Stimulated activated CD4-positive, alpha-beta T cell treated with anti-CD3 and anti-CD28 coated beads, Interleukin-2, amount 100 ng/mL, for 24 hours (primary cell): ENCODE data around the gene RAB22A.

Experiments used
- DNase-seq, 2 donors: peaks; one replicate each; pipeline ENCODE4 v3.0.0-alpha.2; 2020

The RAB22A gene, protein sequence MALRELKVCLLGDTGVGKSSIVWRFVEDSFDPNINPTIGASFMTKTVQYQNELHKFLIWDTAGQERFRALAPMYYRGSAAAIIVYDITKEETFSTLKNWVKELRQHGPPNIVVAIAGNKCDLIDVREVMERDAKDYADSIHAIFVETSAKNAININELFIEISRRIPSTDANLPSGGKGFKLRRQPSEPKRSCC

GRCh38 chr20:58309591-58310290 lies at the start of gene RAB22A:
Gene RAB22A, plus strand, starts transcription at chr20:58309715. Its CDS starts 262 bp downstream, at chr20:58309977.
- peak; percentile 82 to 83 for DNase-seq

- no peak for DNase-seq
Observed at GRCh38 chr20:58260006-58260405, 49.5 kb upstream of the RAB22A start.

- DNase-seq: no peak
Observed at GRCh38 chr20:58261660-58262059, 47.9 kb upstream of the RAB22A start.

- no peak for DNase-seq
Observed at GRCh38 chr20:58264271-58264670, 45.2 kb upstream of the RAB22A start.

DNA sequence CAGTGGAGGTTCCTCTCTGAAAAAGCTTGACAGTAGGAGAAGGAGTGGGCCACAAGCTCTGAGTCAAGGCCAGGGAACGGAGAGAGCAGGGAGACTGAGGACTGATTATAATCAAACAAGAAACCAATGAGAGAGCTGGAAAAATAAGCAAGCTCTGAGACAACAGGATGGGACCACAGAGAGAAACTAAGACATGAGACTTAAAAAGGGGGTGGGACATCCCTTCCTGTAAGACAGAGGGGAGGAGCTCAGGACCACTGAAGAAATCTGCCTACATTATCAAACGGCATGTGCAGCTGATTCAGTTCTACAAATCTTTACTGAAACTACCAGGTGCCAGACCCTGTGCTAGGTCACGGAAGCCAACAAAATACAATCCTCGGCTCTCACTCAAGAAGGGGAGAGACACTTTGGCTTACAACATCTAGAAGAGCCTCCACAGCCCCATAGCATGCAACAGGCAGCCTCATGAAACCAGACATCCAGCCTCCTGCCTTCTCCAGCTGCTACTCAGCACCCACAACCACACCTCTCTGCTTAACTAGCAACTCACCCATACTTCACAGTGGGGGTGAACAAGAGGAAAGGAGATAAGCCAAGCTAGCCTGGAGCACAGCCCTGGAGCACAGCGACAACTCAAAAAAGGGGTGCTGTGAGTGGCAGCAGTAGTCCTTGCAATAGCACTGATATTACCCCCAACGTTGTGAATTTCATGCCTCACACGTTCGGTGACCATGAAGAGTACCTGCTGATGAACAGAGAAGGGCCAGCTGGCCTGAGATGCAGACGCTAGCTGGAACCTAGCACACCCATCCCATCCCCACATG lies 41.9 kb upstream of the RAB22A start:
- no peak for DNase-seq

GRCh38 chr20:58268421-58268821 lies 41.1 kb upstream of the RAB22A start:
- no peak for DNase-seq

DNA sequence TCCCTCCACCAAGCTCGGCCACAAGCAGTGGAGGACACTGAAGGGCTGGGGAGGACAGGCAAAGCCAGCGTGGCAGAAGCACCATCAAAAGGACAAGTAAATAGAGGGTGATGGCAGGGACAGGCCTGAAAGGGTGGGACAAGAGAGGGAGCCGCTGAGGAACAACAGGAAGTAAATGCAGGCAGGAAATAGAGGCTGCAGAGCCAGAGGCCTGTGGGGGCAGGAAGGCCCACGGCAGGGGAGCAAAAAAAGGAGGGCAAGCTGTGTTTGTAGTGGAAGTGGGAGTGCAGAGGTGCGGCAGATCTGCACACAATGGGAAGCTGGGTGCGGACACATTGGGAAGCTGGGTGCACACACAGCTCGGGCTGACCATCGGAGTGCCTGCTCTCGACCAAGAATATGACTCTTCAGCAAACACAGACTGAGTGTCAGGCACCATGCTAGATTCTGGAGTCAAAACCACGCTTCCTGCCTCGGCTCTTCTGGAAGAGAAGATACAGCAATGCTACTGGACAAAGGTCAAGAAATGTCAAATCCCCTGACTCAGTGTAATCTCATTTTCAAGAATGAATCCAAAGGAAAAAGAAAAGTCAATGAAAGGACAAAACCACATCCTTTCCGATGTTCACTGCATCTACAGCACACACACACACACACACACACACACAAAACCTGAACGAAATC lies 40.4 kb upstream of the RAB22A start:
- peak in 1 of 2 donors; percentile 7 for DNase-seq

DNA sequence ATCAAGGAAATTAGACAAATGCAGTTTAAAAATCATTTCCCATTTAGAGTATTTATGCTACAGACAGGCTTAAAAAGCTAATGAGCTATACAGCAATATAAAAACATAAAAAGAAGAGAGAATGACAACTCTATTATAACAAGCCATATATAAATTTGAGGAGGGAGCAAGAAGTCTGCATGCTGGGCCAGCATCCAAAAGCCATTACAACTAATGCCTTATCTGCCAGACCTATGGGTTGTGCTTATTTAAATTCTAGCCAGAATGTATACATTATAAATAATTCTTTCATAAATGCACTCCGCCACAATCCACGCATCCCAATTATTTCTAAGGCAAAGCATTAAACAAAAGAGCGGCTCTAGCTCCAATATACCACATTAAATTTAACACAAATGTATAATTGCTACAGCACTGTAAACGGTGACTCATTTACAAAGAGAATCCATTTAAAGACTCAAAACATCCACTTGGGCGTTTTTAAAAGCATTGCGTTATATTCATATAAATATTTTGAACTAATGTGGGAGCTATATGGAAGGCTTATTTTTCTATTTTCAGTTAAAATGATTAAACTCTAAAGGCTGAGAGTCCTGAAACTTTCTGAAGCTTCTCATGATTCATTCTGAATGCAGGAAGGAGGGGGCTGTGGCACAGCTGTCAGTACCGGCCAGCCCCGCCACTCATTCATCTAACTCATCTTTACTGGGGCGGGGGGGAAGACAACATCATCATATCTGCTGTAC lies 37.7 kb upstream of the RAB22A start:
- DNase-seq: peak; percentile 52 to 57

DNA sequence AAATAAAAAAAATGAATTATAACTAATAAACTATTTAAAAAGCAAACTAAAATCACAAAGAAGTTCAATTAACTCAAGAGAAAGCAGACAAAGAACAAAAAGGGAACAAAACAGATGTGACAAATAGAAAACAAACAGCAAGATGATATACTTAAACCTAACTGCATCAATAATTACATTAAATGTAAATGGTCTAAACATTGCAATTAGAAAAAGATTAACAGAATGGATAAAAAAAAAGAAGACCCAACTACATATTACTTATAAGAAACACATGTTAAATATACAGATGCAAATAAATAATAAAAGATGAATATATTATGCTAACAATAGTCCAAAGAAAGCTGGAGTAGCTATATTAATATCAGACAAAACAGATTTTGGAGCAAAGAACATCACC lies 35.1 kb upstream of the RAB22A start:
- DNase-seq: no peak

GRCh38 chr20:58277107-58277506 lies 32.4 kb upstream of the RAB22A start:
- no peak for DNase-seq

GRCh38 chr20:58277578-58278472 lies 31.7 kb upstream of the RAB22A start:
- no peak for DNase-seq

DNA sequence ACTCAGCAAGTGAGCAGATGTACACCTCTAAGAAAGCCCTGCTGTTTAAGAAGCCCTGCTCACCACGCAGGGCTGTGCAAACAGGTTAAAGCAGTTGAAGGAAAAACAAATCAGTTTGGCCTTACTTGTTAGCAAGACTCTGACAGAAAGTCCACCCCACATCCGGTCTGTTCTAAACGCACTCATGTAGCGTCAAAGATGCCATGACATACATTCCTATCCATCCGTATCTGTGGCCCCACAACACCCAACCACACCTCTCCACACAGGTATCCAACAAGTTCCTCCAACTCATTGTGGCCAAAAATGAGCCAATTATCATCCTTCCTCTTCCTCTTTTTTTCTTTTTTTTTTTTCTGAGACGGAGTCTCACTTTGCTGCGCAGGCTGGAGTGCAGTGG lies 22.8 kb upstream of the RAB22A start:
- DNase-seq: no peak

DNA sequence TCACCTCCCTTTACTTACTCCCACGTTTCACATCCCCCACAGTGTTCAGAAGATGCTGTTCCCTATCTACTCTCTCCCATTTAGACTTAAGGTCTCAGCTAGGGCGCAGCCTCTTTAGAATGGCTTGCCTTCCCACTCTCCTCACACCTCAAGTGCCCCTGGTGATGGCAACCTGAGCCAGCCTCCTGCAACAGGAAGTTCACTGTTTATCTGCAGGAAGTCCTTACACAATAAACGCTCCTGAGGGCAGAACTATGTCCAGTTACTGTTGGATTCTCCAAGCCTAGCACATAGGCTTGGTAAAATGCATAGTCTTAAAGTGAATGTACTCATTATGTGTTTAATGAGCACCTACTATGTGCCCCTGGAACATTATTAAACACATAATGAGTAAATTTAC lies 21.9 kb upstream of the RAB22A start:
- DNase-seq: no peak

- DNase-seq: no peak
Observed at GRCh38 chr20:58289143-58289542, 20.4 kb upstream of the RAB22A start.

- DNase-seq: no peak
Observed at GRCh38 chr20:58293453-58293852, 16.1 kb upstream of the RAB22A start.

DNA sequence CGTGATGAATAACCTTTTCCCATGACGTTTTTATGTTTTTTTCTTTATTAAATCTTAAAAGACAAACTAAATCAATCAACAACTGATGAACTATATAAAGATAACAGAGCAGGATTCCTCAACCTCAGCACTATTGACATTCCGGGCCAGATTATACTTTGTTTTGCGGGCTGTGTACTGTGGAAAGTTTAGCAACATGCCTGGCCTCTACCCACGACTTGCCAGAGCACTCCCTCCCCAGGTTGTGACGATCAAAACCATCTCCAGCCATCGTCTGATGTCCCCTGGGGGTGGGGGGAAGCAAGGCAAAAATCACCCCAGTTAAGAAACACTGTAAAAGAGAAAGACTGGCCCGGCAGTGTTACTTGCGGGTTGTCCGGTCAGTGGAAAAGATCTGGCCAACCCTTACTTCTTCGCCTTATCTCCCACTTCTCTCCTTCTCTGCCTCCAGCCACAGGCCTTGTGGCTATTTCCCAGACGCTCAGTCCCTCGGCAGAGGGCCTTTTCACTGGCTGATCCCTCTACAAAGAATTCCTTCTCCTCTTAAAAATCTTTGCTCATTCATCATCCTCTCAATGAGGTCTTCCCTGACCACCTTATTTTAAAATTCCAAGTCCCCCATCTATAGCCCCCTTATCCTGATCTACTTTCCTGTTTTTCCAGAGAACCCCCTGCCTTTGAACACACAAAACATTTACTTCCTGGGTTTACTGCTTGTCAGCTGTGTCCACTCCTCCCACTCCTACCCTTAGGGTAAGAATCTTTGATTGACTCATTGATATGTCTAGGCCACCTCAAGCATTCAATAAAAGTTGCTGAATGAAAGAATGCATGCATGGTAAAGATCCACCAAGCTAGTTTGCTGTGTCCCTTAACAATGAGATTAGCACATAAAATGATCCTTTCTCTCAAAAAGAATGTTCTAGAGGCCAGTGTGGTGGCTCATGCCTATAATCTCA lies 14.7 kb upstream of the RAB22A start:
- no peak for DNase-seq

DNA sequence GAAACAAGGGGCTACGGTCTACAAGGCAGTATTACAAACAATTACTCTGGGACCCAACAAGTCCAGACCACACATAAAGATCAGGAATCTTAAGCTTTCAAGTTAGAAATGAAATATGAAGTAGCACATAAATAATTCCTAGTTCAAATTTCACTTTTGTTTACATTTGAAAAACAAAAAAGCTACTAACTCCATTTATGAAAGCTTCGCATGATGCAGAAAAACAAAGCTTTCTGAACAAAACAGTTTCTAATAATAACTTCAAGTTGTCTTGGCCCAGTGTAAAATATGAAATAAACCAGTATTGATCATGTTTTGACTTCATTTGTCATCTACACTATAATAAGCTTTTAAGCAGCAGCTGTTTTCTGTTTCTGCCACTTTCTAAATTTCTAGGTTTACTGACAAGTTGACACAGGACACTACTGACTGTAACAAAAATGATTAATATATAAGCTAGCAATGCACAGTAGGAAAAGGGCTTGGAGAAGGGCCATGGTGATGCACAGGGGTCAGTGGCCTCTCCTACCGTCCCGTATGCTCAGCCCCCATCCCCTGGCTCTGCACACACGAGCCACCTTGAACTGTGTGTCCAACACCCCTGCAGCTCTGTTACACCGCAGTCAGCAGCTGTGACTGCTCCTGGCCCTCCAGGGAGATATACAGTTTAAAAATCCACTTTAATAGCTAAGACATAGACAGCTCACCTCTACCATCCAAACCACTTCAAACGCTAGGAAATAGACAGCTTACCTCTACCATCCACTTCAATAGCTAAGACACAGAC lies 13.3 kb upstream of the RAB22A start:
- DNase-seq: no peak

DNA sequence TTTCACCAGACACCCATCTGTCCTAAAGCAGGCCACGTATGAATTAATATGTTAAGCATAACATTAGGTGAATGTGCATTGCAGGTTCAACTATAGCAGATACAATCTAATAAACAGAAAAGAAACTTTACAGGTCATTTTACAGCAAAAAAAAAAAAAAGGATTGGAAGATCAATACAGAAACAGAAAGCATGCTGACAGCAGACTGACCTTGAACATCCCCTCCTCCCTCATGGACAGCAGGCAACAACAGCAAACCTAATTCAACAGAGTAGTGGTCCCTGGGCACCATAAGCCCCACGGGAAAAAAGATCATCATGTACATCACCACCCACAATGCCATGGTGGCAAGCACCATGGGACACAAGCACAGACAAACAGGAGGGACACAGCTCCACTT lies 12.1 kb upstream of the RAB22A start:
- no peak for DNase-seq

- no peak for DNase-seq
Observed at GRCh38 chr20:58300321-58300720, 9.2 kb upstream of the RAB22A start.
